NCI-H2081 treated with DMSO at 0.1 percent for 48 hours (cell line): ENCODE data around the gene CTCF.

Experiments used
- DNase-seq: peaks from one replicate; lab custom pipeline; 2025; lab: John Stamatoyannopoulos, UW

Gene CTCF

DNA sequence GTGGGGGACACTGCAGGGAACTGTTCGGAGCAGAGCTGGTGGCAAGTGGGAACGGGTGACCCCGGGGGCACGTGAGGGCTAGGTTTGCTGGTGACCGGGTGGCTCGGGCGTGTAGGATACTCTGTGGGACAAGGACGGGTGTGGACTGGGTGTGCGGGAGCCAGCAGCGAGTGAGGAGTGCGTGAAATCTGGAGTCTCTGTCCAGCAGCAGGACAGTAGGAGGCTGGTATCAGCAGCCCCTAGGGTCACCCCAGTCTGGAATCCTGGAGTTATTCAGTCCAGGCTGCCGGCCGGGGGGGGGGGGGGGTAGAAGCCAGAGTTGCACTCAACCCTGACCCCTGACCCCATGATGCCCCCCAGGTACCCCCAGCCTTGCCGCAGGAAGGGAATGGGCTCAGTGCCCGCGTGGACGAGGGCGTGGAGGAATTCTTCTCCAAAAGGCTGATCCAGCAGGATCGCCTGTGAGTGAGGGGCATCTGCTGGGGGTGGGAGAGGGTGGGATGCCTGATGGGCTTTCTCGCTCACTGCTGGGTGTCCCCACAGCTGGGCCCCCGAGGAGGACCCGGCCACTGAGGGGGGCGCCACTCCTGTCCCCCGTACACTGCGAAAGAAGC, 91.6 kb downstream of the CTCF start:
- no peak for DNase-seq

DNA sequence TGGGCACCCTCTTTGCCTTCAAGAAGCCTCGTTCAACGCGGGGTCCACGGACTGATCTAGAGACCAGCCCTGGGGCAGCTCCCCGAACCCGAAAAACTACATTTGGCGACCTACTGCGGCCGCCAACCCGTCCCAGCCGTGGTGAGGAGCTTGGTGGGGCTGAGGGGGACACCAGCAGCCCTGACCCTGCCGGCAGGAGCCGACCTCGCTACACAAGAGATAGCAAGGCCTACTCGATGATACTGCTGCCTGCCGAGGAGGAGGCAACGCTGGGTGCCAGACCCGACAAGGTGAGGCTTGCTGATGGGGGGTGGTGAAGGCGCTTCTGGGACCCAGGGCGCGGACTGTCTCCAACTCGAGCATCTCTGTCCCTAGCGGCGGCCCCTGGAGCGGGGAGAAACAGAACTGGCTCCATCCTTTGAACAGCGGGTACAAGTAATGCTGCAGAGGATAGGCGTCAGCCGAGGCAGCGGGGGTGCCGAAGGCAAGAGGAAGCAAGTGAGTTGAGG, 92.1 kb downstream of the CTCF start:
- DNase-seq: no peak

DNA sequence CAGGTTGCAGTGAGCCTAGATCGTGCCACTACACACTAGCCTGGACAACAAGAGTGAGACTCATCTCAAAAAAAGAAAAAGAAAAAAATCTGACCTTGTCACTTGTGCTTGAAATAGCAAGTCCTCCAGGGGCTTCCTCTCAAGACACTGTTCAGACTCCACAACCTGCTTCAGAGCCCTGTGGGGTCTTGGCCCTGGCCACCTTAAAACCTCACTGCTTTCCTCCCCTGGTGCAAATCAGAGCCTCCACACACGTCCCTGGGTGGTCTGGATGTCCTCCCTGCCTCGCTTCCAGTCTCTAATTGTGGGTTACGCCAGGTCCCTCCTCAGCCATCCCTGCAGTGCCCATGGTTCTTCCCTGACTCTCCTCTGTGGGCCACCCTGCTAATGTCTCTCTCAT, 93.0 kb downstream of the CTCF start:
- no peak for DNase-seq

DNA sequence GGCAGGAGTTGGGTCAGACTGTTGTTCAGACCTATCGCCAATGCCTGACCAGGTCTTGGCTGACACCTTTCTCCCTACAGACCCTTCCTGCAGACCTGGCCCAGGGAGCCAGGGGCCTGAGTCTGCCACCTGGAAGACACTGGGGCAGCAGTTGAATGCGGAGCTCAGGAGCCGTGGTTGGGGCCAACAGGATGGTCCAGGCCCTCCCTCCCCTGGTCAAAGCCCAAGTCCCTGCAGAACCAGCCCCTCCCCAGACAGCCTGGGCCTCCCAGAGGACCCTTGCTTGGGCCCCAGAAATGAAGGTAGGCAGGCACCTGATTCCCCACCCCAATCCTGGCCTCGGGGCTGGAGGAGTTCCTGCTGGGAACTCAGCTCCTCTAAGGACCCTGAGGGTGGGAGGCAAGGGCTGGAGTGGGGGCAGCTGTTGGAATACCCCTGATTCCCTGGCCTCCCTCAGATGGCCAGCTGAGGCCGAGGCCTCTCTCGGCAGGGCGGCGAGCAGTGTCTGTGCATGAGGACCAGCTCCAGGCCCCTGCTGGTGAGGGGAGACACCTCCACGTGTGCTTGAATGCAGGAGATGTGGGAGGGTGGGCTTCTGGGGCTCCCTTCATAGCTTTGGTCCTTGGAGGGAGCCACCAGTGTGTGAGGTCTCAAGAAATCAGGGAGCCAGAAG, 94.2 kb downstream of the CTCF start:
- no peak for DNase-seq

DNA sequence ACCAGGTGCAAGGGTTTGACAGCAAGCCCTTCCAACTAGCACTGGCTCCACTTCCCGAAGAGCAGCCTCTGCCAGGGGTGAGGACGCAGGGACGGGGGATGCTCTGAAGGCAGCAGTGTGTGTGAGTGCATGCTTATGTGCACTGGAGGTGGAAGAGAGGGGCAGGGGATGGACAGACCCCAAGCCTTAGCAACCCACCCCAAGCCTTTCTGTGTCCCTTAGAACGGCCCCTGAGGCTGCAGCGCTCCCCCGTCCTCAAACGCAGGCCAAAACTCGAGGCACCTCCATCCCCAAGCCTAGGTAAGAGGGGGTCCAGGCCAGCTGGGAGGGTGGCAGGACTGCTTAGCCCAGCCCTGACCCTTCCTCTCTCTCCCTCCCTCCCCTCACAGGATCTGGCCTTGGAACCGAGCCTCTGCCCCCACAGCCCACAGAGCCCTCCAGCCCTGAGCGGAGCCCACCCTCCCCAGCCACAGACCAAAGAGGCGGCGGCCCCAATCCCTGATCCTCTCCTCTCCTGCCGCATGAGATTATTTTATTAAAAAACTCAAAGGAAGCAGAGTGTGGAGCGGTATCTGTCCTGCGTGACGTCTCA, 94.8 kb downstream of the CTCF start:
- DNase-seq: no peak

DNA sequence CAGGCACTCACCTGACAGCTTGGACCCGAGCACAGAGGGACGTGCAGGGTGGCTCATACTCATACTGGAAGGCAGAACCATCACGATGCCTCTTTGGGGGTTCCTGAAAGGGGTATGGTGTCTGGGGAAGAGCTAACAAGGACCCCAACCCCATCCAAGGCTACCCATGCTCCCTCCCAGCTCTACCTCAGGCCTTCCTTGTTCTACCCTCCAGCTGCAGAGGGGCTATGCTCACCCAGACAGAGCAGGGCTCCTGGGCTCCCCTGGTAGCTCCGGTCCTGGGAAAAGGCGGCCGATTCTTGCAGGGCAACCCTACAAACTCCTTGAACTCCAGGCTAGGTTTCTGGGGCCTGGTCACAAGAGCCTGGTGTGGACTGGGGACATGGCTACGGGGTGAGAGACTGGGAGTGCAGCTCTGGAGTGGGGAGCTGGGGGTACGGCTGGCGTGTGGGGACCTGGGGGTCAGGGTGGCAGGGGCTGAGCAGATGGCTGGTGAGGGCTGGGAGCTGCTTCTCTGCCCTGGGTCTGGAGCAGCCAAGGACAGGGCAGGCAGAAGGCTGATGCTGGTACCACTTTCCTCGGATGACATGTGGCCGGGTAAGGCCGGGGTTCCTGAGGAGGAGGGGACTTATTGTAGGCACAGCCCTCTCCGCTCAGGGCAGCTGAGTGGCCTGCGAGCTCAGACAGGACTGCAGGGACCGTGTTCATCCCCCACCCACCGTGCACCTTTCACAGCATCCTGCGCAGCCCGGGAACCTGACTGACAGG, 95.6 kb downstream of the CTCF start:
- no peak for DNase-seq

DNA sequence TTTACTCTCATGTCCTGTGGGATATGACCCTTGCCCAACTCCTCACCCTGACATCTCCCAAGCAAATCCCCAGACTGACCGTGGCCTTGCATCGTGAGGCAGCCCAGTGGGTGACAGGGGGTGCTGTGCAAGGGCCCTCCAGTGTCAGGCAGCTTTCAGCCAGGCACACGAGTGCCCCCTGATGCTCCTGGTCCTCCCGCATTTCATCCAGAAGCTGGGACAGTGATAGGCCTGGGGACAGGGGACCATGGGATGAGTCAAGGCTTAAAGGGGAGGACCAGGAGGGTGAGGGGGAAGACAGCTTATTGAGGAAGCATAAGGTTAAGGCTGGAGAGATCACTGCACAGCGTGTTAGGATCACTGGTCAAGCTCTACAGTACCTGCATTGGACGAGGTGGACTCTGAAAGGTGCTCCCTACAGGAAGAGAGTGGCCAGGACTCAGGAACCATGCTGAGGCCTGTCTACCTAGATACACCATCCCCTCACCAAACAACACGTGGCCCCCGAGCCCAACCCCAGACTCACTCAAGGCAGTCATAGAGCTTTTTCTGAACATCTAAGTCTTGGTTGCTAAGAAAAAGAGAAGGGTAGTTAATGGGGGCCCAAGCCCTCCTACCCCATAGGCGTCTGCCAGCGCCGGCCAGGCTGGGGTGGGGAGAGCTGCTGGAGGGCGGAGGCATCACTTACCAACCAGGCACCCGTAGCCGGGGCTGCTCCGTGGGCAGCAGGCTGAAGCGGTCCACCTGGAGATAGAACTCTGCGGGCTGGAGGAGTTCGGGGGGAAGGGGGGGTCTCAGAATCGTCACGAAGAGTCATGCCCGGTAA, 96.7 kb downstream of the CTCF start:
- no peak for DNase-seq

DNA sequence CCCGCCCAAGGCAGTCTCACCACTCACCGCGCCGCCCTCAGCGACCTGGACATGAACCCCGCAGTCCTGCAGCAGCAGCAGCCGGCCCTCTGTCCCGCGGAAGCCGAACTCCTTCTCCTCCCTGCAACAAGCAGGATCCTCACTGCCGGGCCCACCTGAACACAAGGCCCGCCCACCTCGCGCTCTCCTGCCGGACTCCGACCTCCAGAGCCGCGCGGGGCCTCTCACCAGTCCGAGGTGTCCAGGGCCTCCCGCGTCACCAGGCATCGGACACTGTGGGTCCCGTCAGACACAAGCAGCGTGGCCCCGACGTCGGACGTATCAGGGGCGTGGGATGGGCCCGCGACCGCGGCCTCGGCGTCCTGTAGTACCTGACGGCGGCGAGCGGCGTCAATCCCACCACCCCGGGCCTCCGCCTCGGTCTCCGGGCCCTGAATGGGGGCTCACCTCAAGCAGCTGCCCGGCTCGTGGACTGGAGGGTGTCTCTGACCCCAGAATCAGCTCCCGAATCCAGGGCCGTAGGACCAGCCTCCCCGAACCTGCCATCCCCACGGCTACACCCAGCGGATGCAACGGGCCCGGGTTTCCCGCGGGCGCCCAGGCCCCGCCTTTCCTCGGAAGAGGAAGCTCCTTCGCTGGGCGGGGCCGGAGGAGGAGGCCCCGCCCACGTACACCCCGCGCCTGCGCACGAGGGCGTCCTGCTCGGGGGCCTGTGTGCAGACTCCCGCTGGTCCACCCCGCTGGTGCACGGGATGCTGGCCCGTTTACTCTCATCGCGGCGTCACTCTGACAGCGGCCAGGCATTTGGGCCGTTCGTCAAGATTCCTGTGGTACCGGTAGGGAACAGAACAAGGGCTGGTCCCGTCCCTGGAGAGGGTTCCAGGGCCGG, 97.6 kb downstream of the CTCF start, which contains the start of gene ACD:
TSS of gene ACD (minus strand) at position 586 of the 889 bp plus-strand sequence. CDS start at position 546, 40 bp downstream.
- DNase-seq: no peak

DNA sequence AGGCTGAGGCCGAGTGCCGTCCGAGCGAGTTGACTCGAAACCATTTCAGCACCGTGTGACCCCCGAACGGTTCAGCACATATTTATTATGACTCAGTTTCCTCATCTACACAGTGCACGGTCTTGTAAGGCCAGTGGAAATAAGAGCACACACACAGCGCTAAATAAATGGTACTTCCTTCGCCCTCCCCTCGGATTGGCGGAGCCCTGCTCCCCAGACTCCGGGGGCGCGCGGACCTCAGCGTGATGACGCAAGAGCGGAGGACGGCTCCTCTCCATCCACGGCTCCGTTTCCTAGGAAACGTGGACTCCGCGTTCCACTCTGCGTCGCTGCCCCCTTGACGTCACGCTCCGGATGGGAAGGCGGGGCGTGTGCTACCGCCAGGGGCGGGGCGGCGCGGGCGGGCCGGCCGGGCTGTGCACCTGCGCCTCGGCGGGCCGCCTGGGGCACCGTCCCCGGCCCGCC, 98.3 kb downstream of the CTCF start, which contains the start of gene PARD6A:
TSS of gene PARD6A (plus strand) at position 397 of the 465 bp plus-strand sequence. CDS start 79 bp downstream, outside the sequence.
- peak; percentile 49 for DNase-seq

DNA sequence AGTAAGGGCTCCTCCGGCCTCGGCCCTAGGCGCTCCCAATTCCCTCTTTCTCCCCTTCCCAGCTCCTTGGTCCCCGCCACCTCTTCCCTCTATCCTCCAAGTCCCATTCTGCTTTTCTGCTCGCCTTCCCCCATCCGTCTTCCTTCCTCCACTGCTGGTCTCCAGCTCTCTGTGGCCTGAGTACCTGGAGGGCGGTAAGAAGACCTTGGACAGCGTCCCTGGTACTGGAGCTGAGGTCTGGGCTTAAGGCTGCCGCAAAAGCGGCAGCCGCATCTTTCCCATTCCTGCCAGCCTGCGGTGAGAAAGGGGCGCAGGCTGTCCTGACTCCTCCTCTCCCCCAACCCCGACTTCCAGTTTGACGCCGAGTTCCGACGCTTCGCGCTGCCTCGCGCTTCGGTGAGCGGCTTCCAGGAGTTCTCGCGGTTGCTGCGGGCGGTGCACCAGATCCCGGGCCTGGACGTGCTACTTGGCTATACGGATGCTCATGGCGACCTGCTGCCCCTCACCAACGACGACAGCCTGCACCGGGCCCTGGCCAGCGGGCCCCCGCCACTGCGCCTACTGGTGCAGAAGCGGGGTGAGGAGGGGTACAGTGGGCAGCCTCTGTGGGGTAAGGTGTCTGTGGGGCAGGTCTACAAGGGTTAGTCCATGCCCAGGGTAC, 98.9 kb downstream of the CTCF start:
- no peak for DNase-seq

DNA sequence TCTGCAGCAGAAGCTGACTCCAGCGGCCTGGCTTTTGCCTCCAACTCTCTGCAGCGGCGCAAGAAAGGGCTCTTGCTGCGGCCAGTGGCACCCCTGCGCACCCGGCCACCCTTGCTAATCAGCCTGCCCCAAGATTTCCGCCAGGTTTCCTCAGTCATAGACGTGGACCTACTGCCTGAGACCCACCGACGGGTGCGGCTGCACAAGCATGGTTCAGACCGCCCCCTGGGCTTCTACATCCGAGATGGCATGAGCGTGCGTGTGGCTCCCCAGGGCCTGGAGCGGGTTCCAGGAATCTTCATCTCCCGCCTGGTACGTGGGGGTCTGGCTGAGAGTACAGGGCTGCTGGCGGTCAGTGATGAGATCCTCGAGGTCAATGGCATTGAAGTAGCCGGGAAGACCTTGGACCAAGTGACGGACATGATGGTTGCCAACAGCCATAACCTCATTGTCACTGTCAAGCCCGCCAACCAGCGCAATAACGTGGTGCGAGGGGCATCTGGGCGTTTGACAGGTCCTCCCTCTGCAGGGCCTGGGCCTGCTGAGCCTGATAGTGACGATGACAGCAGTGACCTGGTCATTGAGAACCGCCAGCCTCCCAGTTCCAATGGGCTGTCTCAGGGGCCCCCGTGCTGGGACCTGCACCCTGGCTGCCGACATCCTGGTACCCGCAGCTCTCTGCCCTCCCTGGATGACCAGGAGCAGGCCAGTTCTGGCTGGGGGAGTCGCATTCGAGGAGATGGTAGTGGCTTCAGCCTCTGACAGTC, 99.7 kb downstream of the CTCF start:
- no peak for DNase-seq

DNA sequence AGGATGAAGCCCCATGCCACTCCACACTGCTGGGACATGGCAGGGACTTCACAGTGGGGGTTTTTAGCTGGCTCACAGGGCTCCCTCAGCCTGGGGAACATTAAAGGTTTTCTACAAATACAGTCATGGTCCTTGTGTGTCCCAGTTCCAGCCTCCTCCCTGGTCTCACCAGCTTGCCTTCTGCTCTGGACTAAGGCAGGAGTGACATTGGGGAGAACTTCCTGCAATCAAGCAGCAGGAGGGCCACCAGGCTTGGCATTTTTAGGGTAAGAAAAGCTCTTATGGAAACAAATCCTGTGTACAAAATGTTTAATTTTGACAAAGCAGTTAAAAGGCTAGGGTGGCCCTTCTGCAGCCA, 100.3 kb downstream of the CTCF start:
- DNase-seq: no peak

DNA sequence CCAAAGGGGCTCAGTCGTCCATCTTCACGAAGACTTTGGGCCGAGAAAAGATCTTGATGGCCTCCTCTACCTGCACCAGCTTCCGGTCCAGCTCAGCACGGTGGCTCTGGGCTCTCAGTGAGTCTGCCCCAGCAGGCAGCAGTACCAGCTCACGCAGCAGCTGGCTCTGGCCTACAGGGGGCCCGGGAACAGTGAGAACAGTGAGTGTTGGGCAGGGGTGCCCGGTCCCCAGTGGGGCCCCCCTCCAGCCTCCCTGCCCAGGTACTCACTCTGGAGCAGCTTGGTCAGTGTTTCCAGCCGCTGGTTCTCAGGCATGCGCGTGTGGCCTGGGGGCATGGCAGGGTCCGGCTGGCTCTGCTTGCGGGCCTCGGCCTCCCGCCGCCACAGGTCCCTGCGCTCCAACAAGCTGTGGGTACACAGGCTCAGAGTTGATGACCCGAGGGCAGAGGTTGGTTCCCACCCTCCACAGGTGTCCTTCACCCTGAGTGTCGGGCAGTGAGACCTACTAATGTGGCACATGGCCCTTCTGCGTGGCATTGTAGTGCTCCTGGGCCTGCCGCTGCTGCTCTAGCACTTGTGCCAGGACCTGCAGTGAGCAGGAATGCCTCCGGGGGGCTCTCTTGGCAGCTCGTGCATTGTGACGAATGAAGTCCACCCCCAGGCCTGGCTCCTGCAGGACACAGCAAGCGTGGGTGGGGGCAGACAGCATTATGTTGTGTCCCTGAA, 101.0 kb downstream of the CTCF start:
- no peak for DNase-seq

DNA sequence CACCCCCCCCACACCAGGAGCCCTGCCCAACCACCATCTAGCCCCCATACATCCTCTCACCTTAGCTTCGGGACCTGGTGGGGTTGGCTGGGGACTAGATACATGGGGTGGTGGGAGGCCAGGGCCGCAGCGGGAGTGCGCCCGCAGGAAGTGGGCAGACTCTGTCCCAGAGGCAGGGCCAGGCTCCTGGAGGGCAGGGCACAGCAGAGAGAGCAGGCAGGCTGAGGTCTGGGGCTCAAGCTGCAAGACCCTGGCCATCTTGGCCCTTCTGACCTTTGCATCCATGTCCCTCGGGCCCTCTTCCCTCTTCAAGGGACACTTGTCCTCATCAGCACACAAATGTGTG, 101.5 kb downstream of the CTCF start:
- DNase-seq: no peak

DNA sequence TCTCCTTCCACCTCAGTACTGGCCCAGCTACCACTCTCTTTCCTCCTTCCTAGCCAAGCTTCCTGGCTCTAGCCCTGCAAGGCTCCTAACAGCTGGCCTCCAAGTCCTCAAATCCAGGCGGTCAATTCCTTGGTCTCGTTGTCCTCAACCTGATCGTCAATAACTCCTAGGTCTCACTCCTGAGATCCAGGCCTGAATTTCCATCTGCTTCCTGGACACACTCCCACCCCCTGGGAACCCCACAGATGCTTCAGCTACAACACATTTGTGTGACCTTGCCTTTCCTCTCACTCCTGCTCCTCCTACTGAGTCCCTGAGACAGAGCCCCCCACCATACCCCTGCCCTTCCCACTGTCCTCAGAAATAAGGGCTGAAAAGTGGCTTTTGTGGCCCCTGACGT, 101.9 kb downstream of the CTCF start:
- no peak for DNase-seq

DNA sequence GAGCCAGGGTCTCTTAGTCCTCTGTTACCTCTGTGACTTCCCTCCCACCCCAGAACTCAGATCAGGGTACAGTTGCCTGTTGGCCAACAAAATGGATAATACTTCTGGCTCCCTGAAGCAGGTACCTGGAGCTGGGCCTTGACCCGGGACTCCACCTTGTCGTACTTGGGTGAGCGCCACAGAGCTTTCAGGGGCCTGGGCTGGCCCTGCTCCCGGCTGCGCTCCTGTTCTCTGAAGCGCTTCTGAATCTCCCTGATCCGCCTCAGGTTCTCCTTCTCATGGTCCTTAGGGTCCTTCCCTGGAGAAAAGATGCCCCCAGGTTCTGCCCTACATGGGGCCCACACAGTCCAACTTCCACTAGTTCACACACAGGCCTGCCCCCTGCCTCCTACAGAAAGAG, 102.5 kb downstream of the CTCF start:
- DNase-seq: no peak

DNA sequence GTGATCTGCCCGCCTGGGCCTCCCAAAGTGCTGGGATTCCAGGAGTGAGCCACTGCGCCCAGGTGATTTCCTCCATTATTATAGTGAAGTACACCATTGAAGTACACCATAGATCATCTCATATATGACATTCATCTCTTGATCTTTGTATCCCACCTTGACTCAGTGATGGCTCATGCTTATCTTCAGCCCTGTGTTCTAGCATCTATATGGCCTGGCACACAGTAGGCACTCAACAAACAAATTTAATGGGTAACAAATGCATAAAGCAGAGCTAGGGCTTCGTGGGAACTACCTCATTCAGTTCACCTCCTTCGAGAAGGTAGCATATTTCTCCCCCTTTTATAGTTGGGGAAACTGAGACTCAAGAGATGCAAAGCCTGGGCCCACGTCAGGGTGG, 103.3 kb downstream of the CTCF start:
- DNase-seq: no peak

DNA sequence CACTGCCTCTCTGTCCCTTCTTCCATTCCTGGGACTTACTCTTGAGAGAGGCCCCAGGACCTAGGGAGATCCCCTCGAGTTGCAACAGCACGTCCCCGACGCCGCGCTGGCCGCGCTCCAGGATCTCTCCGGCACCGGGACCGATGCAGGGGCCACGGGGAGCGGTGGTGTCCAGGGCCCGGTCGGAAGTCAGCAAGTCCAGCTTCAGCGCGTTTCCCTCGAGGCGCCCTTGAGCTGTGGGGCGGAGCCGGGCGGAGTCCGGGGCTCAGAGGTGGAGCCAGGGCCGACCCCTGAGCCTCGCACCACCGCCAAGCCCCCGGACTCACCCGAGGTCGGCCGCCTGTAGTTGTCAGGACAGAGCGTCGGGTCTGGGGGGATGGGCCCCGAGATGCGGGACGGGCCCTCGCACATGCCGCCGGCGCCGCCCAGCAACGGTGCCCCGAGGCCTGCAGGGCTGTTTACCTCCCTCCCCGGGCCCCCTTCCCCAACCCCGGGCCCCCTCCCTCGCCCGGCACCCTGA, 103.8 kb downstream of the CTCF start:
- no peak for DNase-seq
